Head of caudate nucleus (tissue), 42 donors: Measurements from ENCODE around the gene TASOR2.

ENCODE experiments used
- DNase-seq, 42 donors: peaks; one replicate each; pipeline versions ENCODE4 v3.0.0 to v3.0.0-alpha.2; 2020 to 2021; ENCODE audit warnings: mixed read lengths in 7 of 42
- intact Hi-C: fragments of 100-400 bp; cut with DNase I; formaldehyde crosslinking; loops from one replicate; pipeline ENCODE4 v1.15.0; 2022

TASOR2 gene

DNA sequence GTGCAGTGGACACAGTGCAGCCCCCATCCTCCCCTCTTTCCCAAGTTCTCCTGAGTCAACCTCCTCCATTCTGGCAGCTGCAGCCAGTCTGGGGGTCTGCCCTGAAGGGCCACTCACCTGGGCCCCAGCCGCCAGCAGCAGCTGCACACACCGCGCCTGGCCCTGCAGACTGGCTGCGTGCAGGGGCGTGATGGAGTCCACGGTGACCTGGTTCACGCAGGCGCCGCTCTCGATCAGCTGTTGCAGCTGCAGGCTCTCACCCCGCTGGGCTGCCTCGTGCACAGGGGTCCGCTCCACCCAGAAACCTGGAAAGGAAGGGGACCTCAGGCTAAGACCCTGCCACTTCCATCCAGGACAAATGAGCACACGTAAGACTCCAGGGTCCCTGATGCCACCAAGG is 31.9 kb upstream of the TASOR2 start:
- intact Hi-C loops: no loop called here
- no peak for DNase-seq

DNA sequence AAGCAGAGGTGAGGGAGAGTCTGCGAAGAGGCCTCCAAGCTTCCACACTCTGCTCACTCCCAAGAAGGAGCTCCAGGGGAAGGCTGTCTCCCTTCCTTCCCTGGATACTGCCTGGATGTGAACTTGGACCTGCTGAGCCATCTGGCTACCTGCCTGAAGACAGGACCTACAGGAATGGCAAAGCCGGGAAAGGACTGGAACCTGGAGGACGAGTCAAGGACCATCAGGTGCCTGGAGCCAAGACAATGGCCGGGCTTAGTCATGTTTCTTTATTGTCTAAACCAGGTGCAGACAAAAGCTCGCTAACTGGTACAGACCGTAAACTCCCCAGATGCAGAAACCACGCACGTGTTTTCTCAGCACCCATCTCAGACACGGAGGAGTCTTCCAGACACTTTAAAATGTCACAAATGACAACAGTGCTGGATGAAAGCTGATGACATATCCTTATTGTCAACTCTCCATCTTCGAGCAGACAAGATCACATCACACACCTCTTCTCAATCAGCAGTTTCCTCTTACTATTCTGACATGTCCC is 30.4 kb upstream of the TASOR2 start:
- intact Hi-C loops: no loop called here
- DNase-seq: no peak

DNA sequence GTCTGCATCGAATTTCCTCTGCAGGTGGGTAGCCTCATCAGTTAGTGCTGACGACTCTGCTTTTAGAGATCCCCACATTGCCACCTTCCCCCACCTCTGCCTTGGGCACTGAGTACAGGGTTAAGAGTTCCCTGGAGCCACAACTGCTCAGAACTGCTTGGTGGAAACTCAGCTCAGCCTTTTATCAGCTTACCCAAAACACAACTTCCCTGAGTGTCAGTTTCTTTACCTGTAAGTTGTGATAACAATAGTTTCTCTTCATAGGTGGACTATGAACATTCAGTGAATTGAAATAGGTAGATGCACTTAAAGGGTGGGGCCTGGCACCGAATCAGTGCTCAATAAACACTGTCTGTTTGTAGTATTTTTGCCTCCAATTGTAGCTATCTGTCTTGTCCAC is 29.5 kb upstream of the TASOR2 start:
- DNase-seq: no peak
- intact Hi-C loops: no loop called here

GRCh38 chr10:5656737-5657579 is 27.7 kb upstream of the TASOR2 start:
- no peak for DNase-seq
- intact Hi-C loops: no loop called here

DNA sequence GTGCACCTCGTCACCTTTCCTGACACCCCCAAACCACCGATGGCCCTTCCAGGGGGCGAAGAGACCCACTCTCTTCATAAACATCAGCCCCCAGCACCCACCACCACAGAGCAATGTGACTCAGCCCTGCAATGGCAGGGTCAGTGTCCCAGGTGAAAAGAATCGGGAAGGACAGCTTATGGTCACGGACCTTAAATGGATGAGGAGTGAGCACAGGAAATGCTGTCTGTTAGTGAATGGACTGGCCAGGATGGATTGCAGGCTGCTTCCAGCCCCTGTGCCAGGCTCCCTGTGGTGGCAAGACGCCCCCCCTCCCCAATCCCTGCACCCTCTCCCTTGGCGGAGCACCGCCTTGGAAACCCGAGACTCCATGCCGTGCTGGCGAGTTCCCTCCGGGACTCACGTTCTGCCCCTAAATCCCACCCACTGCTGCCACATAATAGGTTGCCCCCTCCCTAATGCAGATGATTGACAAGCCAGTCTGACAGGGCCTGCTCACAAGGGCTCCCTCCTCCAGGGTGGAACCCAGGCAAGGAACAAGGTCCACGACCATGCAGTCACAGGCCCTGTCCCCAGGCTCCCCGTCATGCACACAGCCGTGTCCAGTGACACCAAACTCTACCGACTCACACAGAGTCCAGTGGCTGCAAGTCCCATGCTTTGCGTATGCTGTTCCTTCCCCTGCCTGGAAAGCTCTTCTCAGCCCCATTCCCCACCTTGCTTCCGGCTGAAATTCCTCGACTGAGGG is 25.6 kb upstream of the TASOR2 start:
- no peak for DNase-seq
- intact Hi-C loops: no loop called here

DNA sequence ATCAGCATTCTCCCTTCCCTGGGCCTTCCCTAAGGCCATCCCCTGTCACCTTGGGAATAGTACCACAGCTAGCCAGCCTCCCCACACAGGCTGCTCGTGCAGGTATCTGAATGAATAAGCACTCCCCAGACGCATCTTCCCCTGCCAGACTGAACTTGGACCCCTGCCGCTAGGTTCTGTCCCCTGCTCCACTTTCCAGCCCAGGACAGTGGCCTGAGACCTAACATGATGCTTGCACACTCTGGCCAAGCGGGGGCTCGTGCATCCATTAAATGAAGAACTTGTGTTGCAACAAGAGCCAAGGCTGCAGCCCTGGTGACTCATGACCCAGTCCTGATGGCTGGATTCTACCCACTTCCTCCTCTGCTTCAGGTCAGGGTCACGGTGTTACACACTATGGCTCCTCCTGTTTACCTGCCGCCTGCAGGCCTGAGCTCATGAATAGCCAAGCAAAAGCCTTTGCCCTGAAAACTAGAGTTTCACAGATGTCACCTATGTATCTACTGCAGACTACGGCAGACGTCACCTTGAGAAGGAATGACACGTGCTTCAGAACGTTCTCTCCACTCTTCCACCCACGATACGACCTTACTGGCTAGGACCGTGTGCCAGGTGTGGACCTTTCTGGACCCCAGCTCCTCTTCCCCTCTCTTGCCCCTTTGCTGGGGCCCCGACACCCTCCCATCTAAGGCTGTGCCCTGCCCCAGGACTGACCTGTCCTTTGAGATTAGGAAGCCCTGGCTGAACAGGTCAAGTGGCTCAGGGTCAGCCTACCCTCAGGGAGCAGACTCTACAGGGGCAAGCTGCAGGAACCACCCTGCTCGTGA is 24.7 kb upstream of the TASOR2 start:
- intact Hi-C loops: no loop called here
- peak in 1 of 42 donors; percentile 6 for DNase-seq

- intact Hi-C loops: no loop called here
- peak in 2 of 42 donors; percentile 7 to 20 for DNase-seq
Observed at GRCh38 chr10:5661043-5661442, 23.6 kb upstream of the TASOR2 start.

DNA sequence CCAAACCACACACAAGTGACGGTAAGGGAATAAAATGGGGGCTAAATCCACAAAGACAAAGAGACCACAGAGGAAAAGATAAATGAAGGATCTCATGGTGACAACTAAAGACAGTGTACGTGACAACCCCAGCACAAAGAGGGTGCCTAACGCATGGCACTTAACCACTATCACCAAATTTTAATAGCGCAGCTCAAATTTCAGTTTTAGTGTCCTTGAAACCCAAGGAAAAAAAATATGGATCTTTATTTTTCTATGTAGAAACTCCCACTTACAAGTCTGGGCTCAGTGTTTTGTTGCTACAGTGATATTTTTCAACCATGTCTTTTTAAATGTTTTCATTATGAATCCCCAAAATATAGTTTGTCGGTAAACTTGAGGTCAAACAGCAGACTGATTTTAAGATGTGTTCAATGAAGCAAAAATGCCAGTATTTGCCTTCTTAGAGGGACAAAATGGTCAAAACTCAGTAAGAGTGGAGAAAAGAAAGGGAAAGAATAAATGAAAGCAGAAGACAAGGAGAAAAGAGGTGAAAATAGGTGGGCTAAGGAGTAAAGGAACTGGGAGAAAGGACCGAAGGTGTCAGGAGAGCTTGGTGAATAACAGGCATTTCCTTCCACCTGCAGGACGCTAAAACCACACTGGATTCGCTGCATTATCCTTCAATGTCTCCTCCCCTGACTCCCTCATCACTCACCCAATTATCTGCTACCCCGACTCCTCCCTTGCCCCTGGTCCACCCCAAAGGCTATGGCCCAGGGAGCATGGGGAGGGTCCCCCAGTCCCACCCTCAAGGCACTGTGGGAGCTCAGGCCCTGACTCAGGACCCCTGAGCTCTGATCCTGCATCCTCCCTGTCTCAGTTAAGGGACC is 21.7 kb upstream of the TASOR2 start:
- intact Hi-C loops: no loop called here
- DNase-seq: peak in 2 of 42 donors; percentile 0 to 11

- DNase-seq: peak in 1 of 42 donors; percentile 15
- intact Hi-C loops: no loop called here
Observed at GRCh38 chr10:5663692-5664427, 20.8 kb upstream of the TASOR2 start.

DNA sequence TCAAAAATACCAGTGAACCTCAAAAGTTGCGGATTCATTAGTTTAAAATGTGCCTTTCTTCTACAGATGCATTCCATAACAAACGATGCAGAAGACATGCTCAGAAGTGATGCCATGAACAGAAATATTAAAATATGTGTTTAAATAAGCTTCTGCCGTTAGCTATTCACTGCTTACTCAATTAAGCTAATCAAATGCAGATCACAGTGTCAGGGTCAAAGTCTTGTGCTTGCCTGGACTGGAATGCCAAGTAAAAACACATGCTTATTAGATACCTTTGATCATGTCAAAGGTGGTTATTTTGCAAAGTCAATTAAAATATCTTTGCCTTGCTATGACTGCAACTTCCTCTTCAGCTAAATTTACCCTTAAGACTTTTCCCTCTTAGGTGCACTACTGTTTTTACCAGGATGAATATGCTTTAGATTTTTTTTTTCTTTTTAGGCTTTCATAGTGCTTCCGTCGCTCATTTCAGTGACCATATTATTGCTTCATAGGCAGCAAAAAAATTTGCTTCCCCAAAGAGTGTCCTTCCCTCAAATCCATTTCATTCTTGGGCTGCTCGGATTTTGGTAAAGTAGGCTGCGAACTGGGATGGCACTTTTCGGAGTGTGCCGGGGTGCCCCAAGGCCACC is 19.1 kb upstream of the TASOR2 start:
- peak in 1 of 42 donors; percentile 15 for DNase-seq
- intact Hi-C loops: loop anchor here (2.0 kb wide), 1 partner anchor 19 kb away; the partner anchor contains the start of gene TASOR2

- DNase-seq: peak; percentile 43 to 90 (median 79)
- intact Hi-C loops: loop anchor here (2.0 kb wide), 1 partner anchor 19 kb away; the partner anchor contains the start of gene TASOR2
Observed at GRCh38 chr10:5666008-5666840, 18.4 kb upstream of the TASOR2 start, which contains the start of gene ASB13. Gene ASB13, minus strand, starts transcription at chr10:5666595. Its CDS starts 44 bp downstream, at chr10:5666551.

- peak in 1 of 42 donors; percentile 34 for DNase-seq
- intact Hi-C loops: loop anchor here (2.0 kb wide), 1 partner anchor 18 kb away; the partner anchor contains the start of gene TASOR2
Observed at GRCh38 chr10:5666841-5667630, 17.6 kb upstream of the TASOR2 start.

DNA sequence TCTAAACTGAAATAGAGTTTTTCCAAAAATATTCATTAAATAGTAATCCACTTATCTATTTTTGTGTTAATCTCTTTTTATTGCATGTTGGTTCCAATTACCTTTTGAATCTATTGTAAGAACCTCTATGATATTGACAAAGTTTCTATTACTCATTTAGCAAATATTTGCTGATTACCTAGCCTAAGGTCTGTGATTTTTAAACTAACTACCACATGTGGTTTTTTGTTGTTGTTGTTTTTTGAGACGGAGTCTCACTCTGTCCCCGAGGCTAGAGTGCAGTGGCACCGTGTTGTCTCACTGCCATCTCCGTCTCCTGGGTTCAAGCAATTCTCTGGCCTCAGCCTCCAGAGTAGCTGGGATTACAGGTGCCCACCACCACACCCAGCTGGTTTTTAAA is 16.2 kb upstream of the TASOR2 start:
- peak in 1 of 42 donors; percentile 16 for DNase-seq
- intact Hi-C loops: no loop called here

DNA sequence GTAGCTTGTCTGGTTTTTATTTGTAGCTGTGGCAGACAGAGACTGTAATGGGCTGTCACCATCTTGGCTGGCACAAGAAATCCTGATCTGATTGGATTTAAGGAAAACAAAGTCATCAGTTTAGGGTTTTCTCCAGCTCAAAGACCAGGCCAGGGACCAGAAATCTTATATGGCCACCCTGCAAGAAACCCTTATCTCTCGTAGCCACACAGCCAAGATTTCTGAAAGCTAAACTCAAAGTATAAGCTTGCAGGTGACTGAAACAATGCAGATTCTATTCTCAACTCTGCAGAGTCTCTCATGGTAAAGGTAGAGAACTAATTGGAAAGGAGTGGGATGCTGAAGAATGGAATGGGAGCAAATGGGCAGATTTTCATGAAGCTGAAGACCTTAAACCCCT is 15.0 kb upstream of the TASOR2 start:
- DNase-seq: no peak
- intact Hi-C loops: no loop called here
